SK-N-SH (cell line): ENCODE measurements around the gene LAMC2.

ENCODE experiments used
- CTCF ChIP-seq: fragments of 200-600 bp; sonication (generic); IDR thresholded peaks from 2 replicates; pipeline ENCODE4 v1.6.1; 2017; ENCODE audit warnings: antibody characterized with exemption, mild to moderate bottlenecking, moderate library complexity
- FOXJ3 ChIP-seq: sonication (generic); formaldehyde crosslinking; IDR thresholded peaks from 2 replicates; pipeline ENCODE4 v1.5.1; 2020; ENCODE audit warnings: mild to moderate bottlenecking, missing genetic modification reagents
- FOXM1 ChIP-seq: IDR thresholded peaks from 2 replicates; pipeline ENCODE4 v1.4.0; 2012; ENCODE audit warnings: low read depth, mild to moderate bottlenecking
- JUND ChIP-seq: IDR thresholded peaks from 2 replicates; pipeline ENCODE4 v1.4.0; 2012
- RCOR1 ChIP-seq: fragments of 150-350 bp; IDR thresholded peaks from 2 replicates; pipeline ENCODE4 v1.6.1; 2017; ENCODE audit warnings: antibody characterized with exemption, low read length
- SIN3A ChIP-seq: IDR thresholded peaks from 2 replicates; pipeline ENCODE4 v1.6.1; 2012; ENCODE audit warnings: low read depth, mild to moderate bottlenecking, low read length, moderate library complexity, borderline replicate concordance
- TAF1 ChIP-seq: IDR thresholded peaks from 2 replicates; pipeline ENCODE4 v1.6.1; 2012; ENCODE audit warnings: low read depth, mild to moderate bottlenecking, low read length, moderate library complexity, borderline replicate concordance

GRCh38 chr1:183293876-183294275, 107.8 kb downstream of the LAMC2 start:
- TF ChIP-seq FOXJ3 (no peak), TAF1 (no peak), CTCF (no peak), SIN3A (no peak), JUND (no peak), RCOR1 (no peak), FOXM1 (no peak)
